GM19397 (cell line): ENCODE measurements around the gene ZNF488.

Source experiments
- ATAC-seq: cut with Tn5 transposase; IDR thresholded peaks from one replicate; pipeline ENCODE4 v1.9.1; 2021; ENCODE audit warnings: mild to moderate bottlenecking, moderate library complexity; ENCODE audit not compliant: unreplicated experiment

The ZNF488 gene

DNA sequence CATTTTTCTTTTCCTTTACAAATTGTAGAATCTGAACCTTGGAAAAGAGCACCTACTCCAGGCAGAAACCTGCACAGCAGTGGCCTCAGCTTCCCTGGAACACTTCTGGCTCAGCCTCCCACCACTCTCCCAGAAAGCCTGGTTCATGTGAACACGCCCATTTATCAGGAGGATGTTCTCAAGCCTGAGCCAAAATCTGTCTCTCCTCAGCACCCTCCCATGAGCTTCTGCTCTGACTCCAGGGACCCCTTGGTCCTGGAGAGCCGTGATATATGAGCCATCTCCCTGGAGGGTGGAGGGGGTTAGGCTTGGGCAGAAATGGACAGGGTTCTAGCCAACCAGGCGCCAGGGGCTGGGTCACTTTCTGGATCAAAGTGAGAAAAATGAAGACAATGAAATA is 51.7 kb downstream of the ZNF488 start:
- ATAC-seq = no peak

- ATAC-seq = no peak
Measured at GRCh38 chr10:47331954-47332353, 52.1 kb downstream of the ZNF488 start.

DNA sequence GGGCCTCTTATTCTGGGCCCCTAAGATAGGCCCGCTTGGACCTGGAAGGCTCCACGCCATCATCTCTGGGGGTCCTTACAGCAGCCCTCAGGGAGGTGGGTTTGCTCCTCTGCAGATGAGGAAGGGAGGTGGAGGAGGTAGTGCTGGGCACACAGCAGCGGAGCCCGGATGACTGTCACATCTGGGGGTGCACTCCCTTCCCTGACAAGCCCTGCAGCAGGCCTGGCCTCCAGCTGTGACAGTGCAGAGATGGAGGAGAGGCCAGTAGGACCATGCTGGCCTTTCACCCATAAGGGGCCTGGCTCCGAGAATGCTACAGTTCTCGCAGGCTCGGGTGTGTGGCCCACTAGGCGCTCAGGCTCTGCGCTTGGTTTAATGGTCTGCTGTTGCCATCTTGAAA is 52.6 kb downstream of the ZNF488 start:
- ATAC-seq = no peak

DNA sequence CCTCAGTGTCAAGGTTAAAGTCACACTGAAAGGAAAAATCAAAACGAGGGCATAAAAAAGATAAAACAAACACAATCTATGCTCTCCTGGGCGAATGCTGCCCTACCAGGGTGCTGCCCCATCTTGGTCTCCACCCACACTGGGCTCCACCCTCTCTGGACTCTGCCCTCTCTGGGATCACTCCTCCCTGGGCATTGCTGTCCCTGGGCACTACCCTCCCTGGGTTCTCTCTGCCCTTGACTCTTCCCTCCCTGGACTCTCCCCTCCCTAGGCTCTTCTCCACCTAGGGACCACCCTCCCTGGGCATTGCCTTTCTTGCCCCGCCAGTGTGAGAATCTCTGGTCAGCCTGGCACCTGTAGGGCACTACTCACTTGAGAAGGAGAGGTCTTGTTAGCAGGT is 53.3 kb downstream of the ZNF488 start:
- no peak for ATAC-seq

- no peak for ATAC-seq
Measured at GRCh38 chr10:47330366-47330765, 53.7 kb downstream of the ZNF488 start.

GRCh38 chr10:47329855-47330254 is 54.2 kb downstream of the ZNF488 start:
- ATAC-seq = no peak

DNA sequence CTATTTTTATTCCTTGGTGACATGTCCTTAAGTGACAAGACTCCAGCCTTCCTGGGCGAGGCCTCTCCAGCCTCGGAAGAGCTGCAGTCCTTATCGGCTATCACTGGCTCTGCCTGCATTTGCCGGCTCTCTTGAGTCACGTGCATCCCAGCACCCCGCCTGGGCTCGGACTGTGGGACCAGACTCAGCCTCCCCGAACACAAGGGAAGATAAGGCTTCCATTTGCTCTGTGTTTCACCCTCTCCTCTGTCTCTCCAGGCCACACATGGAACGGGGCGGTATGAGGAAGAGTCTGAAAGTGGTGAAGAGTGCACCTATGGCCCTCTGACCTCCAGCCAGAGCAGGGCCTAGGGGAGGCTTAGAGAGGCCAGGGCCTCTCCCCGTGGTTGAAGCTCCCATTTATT is 57.2 kb downstream of the ZNF488 start:
- no peak for ATAC-seq

- no peak for ATAC-seq
Measured at GRCh38 chr10:47326306-47326926, 57.7 kb downstream of the ZNF488 start.

DNA sequence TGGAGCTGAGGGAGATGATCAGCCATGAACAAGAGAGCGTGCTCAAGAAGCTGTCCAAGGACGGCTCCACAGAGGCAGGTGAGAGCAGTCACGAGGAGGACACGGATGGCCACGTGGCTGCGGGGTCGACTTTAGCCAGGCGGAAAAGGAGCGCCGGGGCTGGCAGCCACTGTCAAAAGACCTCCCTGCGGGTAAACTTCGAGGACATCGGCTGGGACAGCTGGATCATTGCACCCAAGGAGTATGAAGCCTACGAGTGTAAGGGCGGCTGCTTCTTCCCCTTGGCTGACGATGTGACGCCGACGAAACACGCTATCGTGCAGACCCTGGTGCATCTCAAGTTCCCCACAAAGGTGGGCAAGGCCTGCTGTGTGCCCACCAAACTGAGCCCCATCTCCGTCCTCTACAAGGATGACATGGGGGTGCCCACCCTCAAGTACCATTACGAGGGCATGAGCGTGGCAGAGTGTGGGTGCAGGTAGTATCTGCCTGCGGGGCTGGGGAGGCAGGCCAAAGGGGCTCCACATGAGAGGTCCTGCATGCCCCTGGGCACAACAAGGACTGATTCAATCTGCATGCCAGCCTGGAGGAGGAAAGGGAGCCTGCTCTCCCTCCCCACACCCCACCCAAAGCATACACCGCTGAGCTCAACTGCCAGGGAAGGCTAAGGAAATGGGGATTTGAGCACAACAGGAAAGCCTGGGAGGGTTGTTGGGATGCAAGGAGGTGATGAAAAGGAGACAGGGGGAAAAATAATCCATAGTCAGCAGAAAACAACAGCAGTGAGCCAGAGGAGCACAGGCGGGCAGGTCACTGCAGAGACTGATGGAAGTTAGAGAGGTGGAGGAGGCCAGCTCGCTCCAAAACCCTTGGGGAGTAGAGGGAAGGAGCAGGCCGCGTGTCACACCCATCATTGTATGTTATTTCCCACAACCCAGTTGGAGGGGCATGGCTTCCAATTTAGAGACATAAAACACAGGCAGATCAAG is 58.5 kb downstream of the ZNF488 start:
- ATAC-seq = no peak

- no peak for ATAC-seq
Measured at GRCh38 chr10:47323636-47324296, 60.3 kb downstream of the ZNF488 start.

DNA sequence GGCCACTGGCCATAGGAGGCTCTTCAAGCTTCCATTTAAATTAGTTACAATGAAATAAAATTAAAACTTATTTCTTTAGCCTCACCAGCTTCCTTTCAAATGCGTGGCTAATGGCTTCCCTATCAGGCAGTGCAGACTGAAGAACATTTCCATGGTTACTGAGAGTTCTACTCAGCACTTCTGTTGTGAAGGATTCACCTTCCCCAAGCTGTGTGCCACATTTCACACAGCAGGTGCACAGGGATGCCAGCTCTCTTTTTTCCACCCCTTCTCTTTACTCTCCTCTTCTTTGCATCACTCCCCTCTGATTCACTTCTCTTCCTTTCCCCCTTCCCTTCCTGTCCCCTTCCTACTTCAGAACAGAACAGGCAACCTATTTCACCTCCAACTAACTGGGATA is 61.0 kb downstream of the ZNF488 start:
- no peak for ATAC-seq

- ATAC-seq = no peak
Measured at GRCh38 chr10:47322300-47323061, 61.6 kb downstream of the ZNF488 start, which contains the start of gene GDF2. TSS of gene GDF2 (plus strand) at chr10:47322454. CDS start at chr10:47322669, 215 bp downstream.

DNA sequence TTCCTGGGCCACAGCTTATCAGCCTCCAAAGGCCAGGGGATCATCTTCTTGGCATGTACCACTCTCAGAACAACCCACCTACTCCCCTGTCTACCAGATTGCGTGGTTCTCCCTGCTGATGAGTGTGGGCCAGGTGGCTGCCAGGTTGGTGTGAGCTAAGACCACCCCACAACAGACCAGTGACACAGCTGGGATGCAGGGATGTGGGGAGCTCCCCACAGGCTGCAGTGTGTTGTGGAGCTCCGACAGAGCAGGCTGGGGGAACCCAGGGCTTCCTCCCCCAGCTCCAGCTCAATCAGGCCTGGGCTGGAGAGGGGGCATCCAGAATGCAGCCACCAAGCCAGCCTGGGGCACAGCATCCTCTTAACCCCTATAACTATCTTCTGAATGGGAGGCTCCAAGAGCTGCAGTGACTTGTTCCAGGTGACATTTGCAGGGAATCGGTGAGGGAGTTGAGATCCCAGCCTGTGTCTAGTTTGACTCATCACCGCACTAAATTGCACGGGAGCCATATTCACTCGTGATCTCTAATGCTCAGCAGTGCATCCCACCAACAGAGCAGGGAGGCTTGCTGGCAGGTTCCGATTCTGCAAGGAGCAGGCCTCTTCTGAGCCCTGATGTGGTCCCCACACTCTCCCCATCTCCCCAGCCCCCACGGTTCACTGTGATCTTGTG is 62.4 kb downstream of the ZNF488 start:
- ATAC-seq = no peak

GRCh38 chr10:47320812-47321211 is 63.3 kb downstream of the ZNF488 start:
- no peak for ATAC-seq

DNA sequence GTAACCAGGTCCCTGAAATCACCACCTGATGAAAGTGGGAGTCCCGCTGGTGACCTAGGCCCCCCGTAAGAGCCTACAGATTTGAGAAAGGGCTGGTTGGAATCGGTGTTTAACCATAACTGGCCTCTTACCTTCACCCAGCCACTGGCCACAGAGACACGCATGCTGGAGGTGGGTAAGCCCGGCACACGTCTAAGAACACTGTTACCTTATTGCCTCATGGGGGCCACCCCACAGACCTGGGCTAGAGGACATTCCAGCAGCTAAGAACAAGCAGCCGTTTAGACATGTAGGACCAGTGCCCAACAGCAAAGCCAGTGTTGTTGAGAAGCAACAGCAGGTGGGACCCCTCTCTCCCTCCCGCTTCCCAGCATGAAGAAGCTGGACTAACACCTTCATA is 64.3 kb downstream of the ZNF488 start:
- no peak for ATAC-seq

DNA sequence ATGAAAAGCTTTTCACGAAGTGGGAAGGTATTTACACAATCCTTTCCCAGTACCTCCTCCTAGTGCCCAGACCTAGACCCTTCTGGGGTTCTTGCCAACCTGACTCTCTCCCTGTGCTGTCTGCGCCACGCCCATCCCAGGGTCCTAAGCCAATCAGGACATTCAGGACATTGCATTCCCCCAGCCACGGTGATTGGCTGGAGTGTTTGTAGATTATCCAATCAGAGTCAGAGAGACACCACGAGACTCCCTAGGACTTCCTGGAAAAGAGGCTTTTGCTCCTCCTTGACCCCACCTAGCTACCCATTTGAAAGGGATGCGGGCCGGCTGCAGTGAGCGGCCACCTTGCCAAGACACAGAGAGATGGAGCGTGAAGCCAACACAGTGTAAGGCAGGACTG is 65.4 kb downstream of the ZNF488 start:
- ATAC-seq = no peak

DNA sequence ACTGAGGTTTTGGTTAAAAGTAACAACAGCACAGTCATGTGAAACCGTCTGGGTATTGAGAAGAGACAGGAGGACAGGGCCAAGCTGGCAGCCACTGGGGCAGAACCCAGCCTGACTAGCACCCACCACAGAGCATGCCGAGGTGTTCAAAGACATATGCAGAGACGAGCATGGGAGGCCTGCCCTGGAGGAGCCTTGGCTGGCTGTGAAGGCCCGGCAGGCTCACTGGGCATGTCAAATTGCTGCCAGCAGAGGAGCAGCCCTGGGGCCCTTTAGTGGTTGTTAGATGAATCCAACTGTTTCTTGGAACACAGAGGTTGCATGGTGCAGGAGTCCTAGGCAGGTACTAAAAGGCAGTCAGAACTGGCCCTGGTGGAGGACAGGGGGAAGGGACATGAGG is 66.8 kb downstream of the ZNF488 start:
- ATAC-seq = no peak

DNA sequence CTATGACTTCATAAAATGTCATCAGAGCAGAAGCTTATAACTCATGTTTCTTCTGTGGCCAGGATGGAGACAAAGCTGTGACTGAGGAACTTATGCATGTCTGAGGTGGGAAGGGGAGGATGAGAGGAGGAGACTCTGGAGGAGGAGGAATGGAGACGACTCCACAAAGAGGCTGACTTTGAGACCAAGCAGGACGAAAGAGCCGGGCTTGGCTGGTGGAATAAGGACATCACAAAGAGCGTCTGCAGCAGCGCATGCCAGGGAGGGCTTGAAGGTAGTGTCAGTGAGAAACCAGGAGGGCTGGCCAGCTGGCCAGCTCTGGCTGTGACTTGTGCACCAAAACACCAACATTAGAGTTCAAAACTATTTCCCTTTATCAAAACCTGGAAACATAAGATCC is 68.0 kb downstream of the ZNF488 start:
- ATAC-seq = no peak
